ENCODE data around the gene IDH3A.

The IDH3A gene

DNA sequence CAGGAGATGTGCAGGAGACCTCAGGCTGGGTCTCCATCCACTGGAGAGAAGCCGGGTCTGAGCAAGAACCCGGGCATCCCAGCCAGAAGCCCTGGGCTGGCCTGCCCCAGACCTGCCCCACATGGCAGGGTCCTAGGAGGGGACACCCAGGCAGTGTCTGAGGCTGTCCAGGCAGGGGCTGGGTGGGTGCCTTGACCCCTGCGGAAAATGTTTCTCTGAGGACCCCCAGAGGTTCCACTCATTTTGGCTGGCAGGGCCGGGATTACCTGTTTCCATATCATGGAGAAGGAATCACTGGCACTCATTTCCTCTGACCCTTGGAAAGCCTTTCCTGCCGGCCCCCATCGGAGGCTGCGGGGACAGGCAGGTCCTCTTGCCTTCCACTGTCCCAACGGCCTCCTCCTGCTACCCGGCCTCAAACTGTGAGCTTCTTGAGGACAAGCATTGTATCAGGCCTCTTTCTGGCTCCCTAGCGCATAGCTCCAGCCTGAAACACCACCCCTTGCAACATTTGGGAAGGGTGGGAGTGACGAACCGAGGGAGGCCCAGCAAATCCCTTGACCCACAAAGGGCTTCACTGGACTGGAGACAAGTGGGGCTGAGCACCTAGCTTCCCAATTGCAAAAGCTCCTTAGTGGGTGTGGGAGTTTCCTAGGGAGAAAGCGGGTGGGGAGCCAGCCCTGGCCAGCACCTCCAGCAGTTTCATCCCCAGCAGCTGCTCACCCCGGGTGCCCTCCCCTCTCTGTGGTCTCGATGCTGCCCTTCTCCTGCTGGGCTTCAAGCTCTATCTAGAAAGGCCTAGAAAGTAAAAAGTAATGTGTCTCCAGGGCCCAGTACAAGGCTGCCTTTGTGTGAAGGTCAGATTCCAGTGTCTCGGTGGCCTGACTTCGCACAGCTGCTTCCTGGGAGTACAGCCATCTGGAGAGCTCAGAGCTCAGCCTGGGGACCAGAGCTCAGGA, 55.5 kb downstream of the IDH3A start:
- no peak for DNase-seq

DNA sequence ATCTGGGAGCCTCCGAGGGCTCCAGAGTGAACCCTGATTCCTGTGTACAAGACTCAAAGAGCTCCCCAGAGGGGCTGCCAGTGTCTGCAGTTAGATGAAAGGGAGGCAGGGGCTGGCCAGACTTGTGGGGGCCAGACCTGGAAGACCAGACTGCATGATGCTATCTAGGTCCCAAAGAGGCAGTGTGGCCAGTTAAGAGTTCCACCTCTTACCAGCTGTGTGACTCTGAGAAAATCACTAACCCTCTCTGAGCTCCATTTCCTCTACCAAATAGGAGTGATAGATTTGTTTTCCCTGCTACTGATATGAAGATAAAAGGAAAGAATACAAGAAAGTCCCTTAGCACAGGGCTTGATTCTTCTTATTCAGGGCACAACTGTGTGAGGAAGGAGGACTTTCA, 56.2 kb downstream of the IDH3A start:
- DNase-seq = no peak

DNA sequence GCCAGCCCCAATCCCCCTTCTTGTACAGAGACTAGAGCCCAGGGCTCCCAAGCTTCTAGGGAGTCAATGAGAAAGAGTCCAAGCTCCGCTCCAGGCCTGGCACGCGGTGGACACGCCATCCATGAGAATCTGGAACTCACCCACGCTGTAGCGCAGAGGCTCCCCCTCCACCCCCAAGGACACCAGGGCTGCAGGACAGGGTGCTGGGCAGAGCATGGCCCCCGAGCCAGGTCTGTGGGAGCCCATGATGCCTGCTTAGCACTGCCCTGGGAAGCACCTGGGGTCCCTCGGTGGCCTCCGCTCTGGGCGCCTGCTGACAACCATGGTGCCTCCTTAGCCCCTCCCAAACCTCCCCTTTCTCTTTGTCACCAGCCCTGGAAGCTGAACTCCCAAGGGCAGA, 56.7 kb downstream of the IDH3A start:
- DNase-seq = no peak

DNA sequence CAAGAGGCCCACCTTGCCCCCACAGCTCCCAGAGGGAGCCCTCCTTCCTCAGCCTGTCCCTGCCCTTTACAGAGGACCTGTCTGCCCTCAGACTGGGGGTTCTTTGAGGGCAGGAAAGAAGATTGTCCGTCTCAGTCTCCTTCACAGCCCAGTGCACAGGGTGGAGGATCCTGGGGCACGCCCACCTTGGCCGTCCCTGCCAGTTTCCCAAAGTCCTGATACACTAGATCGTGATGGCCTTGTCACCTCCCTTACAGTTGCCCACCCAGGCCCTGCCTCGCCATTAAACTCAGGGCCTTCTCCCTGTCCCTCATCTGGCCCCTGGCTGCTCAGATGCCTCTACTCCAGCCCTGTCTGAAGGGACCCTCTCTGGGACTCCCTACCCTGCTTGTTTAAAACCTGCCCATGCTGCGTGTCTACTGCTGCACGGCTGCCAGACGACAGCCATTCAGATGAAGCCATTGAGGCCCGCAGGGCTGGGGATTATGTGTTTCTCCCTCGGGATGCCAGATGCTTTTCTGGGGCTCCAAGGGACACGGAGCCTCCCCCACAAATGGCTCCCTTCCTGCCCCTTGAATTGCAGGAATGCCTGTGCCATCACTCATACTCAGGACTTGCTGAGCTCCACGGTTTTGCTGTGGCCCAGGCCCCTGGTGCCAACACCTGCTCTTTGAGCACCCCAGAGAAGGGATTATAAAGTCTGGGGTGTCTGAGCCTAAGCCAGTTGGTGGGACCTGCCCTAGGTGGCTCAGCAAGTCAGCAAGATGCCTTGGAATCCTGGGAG, 57.4 kb downstream of the IDH3A start:
- no peak for DNase-seq

DNA sequence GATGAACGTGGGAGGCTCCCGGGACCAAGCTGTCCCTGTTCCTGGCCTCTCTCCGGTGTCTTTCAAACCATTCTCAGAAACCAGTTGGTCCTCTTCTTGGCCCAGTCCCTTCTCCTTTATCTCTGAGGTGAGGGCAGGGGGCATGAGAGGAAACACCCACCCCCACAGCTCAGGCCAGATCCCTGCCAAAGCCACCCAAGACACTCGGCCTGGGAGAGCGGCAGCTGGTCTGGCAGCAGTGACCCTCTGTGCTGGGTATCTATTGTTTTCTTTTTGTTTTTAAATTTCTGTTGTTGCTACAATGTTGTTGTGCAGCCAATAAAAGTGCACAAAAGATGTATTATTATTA, 57.9 kb downstream of the IDH3A start:
- no peak for DNase-seq

DNA sequence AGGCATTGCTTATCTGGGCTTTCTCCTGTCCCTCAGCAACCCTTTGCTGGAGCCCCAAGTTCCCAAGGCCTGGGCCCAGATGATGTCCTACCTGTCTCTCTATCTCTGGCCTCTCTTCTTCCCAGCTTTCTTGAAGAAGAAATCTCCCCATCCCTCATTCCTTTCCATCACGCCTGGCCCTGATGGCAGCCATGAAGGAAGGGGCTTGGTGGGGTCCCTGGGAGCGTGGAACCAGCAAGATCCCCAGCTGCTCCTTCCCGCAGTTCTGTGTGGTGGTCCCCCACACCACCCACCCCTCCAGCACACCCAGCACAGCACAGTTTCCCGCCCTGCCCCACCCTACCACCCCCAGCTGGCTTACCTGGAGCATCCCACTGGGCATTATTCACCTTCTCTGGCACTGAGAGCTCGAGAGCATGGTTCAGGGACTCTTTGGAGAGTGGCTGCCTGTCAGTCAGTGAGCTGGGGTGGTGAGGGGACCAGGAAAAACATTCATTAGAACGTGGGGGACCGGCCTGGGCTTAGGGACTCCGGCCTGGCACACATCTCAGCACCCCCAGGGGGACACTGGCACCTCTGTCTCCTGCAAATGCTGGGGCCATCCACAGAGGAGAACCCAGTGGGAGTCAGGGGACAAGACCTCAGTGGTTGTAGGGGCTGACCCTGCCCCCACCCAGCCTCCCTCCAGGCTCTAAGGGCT, 58.6 kb downstream of the IDH3A start:
- DNase-seq = no peak

DNA sequence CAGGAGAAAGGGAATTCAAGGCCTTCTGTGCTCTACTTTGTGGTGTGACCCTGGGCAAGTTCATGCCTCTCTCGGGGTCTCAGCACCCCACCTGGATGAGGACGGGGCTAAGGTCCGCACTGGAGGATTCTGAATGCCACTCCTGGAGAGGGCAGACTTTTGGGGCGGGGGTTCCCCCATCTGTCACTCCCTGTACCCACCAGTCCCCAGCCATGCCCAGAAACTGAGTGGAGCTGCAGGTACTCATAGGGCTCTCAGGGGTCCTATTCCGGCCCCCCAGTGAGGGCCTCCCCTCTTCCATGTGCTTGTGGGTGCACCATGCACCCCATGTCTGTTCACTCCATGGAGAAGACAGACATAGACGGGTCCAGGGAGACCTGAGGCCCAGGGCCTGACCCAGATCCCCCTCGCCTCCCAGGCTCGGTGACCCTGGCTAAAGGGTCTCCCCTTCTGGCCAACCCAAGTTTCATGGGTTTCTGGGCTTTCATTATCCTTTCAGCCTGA, 59.2 kb downstream of the IDH3A start:
- no peak for DNase-seq

DNA sequence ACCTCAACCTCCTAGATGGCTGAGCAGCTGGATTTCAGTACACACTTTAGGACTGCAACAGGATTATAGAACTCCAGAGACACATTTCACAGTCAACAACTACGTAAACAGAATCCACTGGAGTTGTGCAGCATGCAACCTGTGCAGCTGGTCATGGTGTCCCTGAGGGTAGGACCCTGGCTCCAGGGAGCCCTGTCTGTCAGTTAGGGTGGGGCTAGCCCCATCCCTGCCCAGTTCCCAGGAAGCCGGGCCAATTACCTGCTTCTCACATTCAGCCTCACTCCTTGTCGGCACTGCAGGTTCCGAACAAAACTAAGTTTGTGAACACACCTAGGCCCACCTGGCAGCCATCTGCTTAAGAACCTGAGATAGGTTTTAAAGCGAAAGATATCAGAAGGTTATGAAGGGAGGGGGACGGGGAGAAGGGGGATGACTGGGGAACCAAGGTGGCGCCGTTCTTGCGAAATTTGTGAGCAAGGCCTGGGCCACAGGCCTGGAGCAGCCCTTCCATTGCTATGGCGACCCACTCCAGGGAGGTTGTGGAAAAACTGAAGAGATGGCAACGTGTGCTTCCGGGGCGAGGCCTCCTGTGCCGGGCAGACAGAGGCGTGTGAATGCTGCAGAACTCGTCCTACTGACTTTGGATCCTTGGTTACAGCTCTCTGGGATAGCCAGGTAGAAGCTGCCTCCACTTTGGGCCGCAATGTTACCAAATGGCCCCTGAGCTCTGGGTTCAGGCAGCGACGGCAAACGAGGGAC, 59.9 kb downstream of the IDH3A start:
- DNase-seq = peak in 1 of 3 experiments; percentile 36

DNA sequence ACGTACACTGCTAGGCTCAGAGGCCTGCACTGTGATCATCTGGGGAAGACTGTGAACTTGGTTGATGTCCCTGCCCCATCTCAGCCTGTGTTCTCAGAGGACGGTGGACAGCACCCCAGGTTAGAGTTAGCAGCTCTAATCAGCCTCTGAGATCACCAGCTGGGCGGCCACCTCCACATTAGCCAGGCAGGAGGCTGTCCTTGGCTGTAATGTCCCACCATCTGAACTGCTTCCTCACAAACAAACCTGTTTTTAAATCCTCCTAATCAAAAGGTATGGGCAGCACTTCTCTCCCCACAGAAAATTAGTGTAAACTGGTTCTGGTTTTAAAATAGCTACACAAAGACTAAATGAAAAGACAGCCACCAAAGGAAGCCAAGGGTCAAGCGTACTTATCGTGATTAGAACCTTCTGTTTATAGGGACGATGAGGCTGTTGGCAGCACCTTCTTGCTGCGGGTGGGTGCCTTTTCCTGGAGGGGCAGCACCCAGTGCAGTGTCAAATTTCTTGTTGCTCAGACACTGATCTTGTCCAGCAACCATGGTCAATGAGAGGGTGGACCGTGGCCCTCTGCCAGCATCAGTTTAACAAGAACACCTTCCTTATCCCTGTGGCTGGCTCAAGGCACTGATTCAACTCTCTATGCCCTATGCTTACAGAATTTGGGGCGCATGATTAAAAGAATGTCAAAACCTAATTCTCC, 60.6 kb downstream of the IDH3A start:
- DNase-seq = peak in 2 of 3 experiments; percentile 42 to 67

DNA sequence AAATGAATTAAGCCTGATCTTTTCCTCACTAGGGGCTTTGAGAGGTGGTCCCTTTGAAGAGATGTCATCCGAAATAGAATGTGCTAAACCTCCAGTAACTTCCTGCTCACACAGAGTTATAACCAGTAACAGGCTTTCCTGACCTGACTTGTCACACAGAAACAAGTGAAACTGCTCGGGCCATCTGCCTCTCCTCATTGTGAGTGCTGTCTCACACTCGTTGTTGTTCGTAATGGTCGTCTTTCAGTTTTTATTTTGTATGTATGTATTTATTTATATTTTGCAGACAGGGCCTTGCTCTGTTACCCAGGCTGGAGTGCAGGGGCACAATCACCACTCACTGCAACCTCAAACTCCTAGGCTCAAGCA, 61.2 kb downstream of the IDH3A start:
- DNase-seq = peak in 2 of 3 experiments; percentile 42 to 67

DNA sequence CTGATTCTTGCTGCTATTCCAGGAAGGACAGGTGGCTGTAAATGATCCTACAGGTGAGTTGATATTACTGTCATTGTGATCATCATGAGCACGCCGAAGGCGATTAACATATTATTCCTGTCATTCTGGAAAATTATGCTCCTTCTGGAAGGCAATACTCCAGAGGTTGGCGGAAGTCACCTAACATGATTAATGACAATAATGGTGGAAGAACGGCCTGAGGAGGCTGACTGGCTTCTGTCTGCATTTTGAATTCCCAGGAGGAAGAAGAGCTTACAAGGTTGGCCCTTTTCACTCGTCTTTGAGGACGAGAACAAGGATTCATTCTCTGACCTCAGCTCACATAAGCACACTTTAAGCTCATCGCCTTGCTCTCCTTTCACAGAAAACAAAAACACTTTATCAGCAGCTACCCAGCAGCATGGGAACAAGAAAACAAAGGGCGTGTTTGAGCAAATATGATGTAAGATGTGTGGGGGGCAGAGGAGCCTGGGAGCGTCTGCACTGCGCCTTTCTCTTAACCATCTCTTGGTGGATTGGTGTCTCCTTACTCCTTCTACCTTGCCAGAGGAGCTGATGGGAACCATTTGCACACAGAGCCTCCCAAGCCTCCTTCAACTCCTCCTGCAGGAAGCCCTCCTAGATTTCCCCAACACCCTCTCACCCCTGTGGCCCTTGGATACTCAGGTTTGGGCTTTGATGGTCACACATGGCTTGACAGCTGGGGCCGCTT, 62.2 kb downstream of the IDH3A start:
- peak; percentile 14 to 85 (median 70) for DNase-seq

DNA sequence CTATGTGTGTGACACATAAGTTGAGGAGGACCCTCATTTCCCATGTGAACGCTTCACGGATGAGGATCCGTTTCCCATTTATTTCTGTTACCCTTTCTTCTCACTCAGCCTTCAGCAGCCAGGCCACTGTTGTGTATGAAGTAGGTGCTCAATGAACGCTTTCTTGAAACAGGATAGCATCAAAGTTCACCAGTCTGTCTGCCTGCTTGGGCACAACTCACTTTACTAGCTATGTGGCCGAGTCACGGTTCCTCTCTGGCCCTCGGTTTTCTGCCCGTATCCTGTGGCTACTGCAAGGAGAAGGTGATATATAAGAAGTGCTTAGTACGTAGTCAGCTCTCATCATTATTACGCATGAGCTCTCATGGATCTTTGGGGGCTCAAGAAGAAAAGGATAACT, 62.8 kb downstream of the IDH3A start:
- peak in 1 of 3 experiments; percentile 44 for DNase-seq

DNA sequence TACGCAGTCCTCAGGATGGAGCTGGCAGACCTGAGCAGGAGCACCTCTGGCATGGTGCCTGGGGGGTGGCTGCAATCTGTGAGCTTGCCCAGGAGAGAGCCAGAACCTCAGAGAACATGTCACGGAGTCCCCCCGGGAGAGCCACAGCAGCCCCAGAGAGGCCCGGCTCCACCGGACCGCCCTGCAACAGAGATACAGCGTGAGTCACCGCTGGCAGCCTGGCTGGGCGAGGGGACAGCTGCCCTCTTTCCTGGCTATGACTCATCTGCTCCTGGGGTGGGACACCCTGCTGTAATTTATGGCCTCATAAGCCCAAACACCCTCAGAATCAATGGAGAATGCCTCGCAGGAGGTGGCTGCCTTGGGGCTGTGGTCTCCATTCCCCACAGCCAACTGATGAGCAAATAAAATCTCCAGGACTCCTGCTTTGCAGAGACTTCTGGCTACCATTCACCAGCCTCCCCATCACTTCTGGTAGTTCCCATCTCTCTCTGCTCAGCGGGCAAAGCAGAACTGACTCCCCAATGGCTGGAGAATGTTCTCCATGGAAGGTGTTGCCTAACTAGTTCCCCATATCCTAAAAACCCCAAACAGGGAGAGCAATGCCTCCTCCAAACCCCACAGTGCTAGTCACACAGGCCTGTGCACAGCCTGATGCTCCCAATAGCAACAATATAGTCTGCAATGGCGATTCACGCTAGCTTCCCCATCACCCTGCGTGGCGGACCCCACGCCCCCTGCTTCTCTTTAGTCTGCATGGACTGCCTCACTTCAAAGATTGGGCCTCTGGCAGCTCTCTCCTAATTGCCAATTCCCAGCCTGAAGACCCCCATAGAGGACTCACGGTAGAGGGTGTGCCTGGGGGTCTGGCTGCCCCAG, 63.6 kb downstream of the IDH3A start:
- peak in 2 of 3 experiments; percentile 83 to 92 for DNase-seq

DNA sequence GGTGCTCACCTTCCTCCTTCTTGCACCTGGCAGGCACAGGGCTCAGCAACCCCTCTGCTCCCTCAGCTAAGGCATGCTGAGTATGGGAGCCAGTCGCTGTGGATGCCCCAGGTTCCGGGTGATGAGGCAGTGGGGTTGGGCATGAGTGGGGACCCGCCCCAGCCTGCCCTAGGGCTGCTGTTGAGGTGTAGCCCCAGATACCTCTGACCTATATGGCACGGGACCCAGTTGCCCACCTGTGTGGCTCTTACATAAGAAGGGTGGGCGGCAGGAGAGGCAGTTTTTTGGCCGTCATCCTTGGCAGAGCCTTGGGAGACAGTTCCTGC, 64.2 kb downstream of the IDH3A start:
- no peak for DNase-seq

DNA sequence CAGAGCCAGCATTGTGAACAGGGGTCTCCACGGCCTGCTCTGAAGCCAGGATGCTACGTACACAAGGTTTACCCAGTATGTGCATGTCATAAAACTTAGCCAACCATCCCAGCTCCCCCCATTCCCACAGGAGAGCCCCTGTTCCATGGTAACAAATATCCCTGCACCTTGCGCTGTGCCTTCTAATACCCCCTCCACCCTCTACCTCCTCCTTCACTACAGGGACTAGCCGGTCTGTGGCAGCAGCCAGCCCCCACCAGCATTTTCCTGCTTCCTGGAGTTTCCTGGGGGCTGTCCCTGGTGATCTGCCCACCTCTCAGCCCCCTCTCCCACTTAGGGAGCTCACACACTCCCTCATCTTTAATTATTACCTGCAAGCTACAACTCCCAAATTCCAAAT, 64.8 kb downstream of the IDH3A start:
- DNase-seq = peak in 1 of 3 experiments; percentile 9

DNA sequence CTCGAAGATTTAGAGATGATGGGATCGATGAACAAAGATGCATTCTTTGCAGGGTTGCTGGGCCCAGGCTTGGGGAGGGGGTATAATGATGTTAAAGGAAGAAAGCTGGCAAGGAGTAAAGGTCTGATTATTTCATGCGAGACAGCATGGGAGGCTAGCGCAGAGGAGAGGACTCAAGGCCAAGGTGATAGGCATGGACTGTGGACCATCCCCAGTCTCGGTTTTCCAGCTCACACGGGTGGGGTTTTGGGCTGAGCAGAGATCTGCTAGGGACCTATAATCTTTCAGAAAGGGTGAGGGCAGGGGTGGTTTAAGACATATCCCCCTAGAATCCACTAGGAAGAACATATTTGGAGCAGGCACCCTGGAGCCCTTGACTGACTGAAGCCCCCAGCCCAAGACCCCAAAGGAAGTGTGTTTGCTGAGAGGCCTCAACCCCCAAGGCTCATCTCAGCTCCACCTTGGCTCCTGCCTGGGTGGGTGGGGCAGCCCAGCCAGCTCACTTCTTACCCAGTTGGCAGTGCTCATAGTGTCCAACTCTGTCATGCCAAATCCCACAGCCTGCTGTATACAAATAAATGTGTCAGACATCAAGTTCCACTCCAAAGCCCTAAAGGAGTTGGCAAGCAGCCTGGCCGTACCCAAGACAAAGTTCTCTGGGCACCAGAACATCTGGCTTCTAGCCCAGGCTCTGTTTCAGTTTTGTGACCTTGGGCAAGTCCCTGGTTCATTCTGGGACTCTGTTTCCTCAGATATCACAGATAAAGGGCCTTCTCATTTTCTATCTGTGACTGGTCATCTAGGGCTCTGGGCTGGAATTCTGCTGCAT, 67.3 kb downstream of the IDH3A start:
- no peak for DNase-seq

DNA sequence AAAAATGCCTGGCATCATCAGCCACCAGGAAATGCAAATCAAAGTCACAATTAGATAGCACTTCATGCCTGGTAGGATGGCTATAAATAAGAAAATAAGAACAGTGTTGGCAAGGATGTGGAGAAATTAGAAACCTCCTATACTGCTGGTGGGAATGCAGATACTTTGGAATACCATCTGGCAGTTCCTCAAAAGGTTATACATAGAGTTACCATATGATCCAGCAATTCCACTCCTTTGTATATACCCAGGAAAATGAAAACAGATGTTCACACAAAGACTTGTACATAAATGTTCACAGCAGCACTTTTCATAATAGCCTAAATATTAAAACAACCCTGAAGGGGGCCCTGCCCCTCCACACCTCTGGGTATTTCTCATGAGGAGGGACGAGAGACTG, 71.6 kb downstream of the IDH3A start:
- DNase-seq = no peak
